ENCODE results near the gene UBL7.
"Not testable (repeated sequence)": the region's sequence is repeated elsewhere in the genome, so short reads cannot be mapped to it uniquely, and the experiment has no call there.

The UBL7 gene

DNA sequence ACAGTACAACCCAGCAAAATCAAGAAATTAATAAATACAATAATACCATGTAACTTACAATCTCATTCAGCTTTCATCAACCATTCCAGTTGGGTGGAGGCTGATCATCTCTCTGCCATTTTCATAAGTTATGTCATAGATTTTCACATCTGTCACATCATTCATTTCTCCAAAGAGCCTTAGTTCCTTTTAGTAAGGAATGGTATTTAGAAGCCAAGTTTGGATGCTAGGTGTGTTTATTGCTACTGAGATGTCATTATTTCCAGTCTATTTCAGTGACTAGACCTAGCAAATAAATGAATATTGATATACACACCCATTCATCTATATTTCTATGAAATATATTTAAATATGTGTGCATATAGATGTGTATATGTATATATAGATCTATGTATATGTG lies 2.7 kb upstream of the UBL7 start:
- DNase-seq (ENCODE audit: low read depth in 2 of 2), result no peak

DNA sequence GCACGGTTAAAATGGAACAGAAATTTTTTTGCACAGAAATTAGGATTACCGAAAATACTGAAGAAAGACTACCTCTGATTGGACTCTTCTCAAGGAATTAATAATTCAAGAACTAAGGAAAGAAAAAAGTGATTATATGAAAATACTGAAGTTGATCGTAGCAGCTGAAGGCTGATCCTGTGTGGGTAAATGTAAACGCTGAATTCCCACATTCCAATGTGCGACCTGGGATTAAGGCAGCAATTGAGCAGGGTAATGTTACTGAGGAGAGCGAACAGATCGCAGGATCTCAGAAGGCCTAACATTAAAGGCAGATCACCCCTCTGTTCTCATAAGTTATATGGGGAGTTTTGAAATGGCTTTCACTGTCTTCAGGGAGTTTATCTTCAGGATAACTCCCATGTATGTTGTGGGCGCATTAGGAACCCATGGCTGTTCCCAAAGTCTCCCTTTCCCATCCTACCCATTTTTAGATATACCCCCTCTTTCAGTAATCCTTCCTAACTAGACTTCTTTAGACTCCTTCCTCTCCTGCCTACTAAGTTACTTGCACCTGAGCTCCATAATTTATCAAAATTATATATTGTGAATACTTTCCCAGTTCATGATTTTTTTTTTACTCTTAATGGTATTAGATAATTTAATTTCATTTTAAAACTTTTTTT lies 1.0 kb upstream of the UBL7 start:
- DNase-seq (ENCODE audit: low read depth in 2 of 2), result no peak

DNA sequence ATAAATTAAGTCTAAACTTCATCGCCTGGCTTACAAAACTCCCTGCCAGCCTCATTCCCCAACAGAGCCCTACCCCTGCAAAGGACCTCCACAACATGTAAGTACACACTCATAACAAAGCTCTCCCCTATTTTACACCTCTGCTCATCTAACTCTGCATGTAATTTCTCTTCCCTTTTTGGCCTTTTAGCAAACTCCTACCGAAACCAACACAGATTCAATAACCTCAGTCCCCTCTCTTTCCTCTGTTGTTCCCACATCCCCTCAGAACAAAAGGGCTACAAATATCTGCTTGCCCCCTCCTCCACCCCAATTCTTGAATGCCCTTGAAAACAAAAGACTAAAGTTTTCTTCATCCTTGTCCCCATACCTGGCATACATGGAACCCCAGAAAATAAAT lies 662 bp downstream of the UBL7 start:
- no peak for DNase-seq (ENCODE audit: low read depth in 2 of 2)

DNA sequence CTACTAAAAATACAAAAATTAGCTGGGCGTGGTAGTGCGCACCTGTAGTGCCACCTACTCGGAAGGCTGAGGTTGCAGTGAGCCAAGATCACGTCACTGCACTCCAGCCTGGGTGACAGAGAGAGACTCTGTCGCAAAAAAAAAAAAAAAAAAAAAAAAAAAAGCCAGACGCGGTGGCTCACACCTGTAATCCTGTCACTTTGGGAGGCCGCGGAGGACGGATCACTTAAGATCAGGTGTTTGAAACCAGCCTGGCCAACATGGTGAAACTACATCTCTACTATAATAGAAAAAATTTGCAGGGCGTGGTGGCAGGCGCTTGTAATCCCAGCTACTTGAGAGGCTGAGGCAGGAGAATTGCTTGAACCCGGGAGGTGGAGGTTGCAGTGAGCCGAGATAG lies 1.2 kb downstream of the UBL7 start:
- DNase-seq (ENCODE audit: low read depth in 2 of 2), result not testable (repeated sequence)

DNA sequence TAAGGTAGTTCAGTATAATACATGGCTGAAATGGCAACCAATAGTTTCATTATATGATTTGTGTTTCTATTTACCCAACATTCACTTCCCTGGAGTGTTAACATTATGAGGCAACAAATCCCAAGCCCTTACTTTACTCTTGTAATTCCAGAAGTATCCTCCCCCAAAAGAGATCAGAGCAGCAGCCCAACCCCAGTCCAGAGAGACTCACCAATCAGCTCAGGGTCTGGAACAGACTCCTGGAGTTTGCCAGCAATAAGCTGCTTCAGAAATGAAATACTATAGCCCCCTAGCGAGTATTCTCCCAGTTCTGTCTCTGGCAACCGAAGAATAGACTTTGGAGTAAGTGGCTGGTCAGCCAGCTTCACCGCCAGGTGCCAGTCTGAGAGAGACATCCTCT lies 2.5 kb downstream of the UBL7 start:
- no peak for DNase-seq (ENCODE audit: low read depth in 2 of 2)

DNA sequence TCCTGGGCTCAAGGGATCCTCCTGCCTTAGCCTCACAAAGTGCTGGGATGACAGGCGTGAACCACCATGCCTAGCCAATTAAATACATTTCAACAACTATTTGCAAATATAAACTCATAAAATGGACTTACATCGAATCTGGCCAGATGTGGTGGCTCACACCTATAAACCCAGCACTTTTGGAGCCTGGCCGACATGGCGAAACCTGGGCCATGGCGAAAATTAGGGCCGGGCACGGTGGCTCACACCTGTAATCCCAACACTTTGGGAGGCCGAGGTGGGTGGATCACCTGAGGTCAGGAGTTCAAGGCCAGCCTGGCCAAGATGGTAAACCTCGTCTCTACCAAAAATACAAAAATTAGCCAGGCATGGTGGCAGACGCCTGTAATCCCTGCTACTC lies 3.9 kb downstream of the UBL7 start:
- DNase-seq (ENCODE audit: low read depth in 2 of 2), result not testable (repeated sequence)

DNA sequence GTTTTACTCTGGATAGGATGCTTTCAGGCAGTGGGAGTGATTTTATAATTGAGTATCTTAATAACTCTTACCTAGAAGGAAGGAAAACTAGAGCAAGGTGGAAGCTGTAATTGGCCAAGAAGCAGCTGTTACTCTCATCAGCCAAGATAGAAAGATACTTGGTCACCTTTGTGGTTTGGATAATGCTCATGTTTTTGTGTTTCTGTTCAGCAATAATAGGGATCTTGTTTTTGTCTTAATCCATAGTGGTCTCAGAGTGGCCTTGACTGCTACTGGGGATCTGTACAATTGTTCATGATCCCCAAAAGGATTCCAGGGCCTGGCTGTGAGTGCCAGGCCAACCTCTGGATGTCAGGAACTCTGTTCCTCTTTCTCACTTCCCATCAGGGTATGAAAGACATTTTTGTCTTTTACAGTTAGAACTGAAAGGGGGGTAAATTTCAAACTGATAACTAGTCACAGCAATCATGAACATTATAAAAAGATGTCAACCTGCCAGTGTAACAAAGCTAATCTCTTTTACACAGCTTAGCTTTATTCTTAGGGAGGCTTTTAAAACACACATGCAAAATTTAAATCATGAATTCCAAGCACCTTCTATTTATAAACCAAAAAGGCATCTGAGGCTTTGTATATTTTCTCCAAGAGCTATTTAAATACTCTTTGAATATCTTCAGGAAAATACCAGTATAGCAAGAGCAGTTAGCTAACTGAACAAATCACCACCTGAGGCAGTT lies 6.0 kb downstream of the UBL7 start:
- DNase-seq (ENCODE audit: low read depth in 2 of 2), result no peak

DNA sequence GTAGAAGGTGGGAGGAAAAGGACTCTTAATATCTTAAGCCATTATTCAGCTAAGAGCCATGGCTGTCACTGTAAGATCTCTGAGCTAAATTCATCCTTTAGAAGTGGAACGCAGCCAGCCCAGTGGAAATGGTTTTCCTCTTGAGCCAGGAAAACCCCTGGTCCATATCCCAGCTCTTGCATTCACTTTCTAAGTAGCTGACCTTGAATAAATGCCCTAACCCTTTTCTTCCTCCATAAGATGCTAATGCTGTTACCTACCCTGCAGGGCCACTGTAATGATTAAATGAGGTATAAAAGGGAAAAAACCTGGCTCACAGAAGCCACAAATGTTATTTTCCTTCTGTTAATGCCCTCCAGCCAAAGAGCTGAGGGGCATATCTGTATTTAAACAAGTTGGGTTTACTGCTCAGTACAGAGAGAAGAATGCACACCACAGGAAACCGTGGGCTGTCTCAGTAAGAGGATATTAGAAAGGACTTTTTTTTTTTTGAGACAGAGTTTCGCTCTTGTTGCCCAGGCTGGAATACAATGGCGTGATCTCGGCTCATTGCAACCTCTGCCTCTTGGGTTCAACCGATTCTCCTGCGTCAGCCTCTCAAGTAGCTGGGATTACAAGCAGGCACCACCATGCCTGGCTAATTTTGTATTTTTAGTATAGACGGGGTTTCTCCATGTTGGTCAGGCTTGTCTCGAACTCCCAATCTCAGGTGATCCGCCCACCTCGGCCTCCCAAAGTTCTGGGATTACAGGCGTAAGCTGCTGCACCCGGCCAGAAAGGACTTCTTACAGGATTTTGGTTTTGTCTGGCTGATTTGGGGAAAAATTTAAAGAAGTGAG lies 6.8 kb downstream of the UBL7 start:
- DNase-seq (ENCODE audit: low read depth in 2 of 2), result no peak

DNA sequence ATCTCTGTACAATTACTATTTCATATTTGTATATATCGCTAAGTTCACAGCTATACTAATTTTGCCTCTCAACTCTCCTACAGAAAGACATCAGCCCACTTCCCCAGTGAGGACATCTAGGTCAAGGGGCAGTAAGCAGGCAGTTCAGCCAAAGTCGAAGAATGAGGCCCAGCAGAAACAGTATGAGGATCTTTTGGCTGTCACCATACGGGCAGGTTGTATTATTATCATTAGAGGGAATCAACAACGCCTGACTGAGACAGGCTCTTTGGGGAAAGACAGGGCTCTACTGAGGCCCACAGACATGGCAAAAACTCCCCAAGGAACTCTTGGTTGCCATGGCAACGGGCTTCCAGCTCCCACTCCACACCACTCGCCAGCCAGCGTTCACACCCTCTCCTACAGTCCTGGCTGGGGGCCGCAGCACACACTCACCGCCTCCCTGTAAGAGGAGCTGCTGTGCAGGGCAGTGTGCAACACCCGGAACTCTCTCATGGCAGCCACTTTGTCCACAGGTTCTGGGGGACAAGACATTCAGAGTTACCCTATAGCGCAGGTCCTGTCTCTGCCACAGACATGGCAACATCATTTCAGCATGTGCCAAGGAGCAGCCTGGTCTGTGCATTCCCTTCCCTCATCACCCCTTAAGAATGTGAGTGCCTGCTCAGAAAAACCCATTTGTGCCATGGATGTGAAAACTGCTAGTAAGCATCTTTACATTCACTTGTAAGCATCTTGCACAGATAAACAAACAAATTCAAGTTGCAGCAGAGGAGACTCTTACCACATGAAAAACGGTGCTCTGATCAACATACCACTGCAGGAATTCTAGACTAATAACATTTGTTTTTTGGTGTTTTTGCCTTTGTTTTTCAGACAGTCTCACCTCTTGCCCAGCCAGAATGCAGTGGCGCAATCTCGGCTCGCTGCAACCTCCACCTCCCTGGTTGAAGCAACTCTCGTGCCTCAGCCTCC lies 8.8 kb downstream of the UBL7 start:
- no peak for DNase-seq (ENCODE audit: low read depth in 2 of 2)

DNA sequence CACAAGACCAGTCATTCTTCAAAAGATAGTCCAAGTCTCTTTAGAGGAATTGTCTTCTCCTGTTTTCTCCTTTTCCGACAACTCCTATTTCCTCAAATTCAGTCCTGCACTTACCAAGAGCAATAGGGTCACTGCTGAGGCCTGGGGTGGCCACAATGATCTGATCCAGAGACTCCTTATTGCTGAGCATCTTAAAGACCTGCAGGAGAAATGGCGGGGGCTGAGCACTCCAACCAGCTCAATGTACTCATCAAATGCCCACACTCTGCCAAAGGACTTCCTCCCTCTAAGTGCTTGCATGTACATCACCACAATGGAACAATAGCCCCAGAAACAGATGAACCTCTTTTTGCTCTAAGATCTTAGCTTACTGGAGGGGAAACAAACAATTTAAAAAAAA lies 9.6 kb downstream of the UBL7 start:
- no peak for DNase-seq (ENCODE audit: low read depth in 2 of 2)

DNA sequence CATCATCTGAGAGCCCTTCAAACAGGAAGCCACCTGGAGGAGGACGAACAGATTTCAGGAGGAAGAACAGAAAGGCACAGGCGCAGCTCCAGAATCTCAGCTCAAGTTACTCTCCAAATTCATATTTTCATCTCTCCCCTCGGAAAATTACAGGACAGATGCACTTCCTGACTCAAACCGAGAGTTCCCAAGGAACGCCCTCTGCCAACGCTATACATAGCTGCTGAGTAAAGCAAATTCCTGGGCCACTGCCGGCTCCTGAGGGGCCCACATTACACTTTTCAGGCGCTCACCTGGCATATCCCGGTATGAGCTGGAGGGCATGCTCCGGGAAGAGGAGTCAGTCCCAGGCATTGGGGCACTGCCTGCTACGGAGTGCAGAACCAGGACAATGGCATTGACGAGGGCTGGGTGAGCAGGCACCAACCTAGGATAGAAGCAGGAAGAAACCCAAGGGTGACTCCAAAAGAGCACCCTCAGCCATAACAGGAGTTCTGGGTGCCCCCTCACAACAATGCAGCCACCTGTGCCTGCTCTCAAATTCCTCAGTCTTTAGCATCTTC lies 11.2 kb downstream of the UBL7 start:
- DNase-seq (ENCODE audit: low read depth in 2 of 2), result no peak

DNA sequence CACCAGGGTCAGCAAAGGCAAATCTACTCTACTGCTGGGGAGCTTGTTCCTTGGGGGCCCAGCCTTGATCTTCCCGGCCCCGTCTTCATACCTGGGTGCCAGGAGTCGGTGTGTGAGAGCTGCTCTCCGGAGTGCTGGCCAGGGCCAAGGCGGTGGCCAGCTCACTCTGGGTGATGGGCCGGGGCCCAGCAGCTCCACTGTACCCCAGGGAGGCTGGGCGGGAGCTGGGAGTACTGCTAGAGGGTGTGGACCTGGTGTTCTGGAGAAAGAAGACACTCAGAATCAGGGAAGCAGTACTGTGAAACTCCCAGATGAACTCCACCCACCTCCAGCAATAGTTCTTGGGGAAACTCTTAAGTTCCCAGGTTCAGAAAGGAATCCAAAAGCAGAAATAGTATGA lies 11.9 kb downstream of the UBL7 start:
- no peak for DNase-seq (ENCODE audit: low read depth in 2 of 2)

DNA sequence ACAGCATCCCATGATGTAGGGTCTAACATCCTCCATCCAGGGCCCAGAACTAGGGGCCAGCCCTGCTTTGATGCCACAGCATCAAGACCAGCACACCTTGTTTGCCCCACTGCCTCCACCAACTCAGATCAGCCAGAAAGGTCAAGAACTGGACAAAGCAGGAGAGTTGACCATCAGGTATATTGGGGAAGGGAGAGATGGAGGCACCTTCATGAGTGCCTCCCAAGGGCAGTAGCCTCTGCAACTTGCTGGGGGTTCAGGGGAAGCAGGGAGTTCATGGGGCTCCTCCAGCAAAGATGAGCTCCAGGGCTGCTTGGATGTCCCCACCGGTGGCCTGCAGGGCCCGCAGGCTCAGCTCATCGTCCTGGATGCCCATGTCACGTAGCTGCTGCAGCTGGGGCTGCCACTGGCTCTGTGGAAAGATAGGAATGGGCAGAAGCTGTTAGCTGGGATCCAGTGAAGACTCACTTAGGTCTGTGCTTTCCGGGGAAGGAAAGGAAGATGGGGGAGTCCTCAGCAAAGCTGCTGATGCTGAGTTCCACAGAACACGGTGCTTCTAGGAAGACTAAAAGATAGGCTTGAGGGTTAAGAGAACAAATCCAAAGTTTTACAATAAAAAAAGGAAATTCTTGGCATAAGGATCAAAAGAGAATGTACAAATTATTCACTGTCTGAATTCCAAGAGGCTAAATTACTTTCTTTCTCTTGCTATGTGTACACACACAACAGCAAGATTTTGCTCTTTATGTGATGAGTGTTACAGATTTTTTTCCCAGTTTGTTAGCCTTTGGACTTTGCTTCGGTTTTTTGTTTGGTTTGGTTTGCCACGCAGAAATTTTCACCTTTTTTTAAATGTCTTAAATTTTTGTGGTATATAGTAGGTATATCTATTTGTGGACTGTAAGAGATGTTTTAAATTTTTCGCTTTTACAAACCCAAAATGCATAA lies 14.9 kb downstream of the UBL7 start:
- DNase-seq (ENCODE audit: low read depth in 2 of 2), result no peak

DNA sequence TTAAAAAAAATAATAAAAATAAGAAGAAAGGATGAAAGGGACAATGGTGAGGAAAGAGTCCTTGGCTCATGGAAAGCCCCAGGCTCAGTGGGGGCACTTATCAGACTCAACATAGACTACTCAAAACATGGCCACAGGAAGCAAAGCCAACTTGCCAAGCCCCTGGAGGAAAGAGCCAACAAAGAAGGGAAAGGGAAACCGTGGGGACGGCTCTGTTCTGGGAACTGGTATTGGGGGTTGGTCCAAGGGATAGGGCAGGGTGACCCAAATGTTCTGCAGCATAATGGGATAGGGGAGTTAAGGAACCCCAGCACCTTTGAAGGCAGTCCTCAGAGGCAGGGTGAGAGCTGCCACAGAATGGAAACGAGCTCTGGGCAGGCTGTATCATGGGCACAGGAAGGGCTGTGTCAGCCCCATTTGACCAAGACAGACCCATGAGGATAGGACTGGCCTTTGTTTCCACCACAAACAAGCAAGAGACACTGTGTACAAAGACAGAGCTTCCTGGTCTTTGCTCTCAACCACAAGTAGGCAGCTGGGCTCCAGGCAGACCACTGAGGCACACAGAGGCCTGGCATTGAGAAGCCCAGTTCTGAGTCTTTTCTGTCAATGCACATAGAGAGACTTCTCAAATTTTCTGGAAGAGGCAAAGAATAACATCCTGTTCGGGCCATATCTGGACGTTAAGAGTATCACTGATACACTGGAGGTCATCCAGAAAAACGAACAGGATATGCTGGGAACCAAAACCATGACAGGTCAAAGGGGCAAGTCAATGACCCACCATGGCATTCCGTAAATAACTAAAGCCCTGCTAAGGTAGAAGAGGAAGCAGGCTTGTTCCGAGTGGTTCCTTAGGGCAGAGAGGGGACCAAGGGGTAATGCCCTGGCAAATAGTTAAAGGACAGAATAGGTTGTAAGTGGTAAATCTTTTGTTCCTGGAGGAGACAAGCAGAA lies 16.6 kb downstream of the UBL7 start:
- no peak for DNase-seq (ENCODE audit: low read depth in 2 of 2)

DNA sequence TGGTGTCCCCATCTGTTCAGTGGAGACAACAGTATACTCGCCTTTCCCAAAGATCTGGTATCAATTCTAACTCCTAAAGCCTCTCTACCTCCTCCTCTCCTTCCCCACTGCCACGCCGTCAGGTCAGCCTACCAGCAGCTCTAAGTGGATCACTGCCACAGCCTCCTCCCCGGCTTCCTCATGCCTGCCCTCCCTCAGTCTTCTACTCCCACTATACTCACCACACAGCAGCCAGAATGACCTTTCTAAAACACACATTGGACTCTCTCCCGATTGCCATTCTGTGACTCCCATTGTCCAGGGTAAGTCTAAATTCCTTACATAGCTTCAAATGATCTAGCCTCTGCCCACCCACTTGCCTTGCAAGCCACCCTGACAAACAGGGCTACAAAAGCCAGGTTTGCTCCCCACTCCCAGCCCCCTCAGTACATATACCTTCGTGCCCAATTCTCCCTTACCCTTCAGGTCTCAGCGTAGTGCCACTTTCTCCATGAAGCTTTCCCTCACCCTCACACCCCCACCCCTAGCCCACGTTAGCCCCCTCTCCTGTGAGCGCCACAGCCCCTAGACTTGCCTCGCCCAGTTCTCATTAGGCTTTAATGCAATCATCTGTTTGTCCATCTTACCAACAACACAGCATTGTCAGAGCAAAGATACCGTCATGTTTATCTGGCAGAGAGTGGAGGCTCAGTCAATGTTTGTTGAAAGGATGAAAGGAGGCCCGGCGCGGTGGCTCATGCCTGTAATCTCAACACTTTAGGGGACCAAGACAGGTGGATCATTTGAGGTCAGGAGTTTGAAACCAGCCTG lies 17.7 kb downstream of the UBL7 start:
- no peak for DNase-seq (ENCODE audit: low read depth in 2 of 2)

DNA sequence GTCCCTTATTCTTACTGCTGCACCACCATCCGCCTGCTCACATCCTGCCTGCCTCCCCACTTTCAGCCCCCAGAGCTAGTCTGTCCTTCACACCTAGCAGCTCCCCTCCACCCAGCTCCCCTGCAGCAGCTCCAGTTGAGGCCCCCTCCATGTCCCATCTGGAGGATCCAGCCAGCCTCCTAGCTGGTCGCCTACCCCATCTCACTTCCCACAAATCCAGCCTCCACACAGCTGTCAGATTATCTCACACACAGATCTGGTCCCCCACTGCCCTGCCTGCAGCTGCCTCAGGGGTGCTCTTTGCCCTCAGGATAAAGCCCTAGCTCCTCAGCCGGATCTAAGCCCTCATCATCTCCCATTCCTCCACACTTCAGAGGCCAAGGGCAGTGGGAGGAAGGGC lies 18.4 kb downstream of the UBL7 start:
- DNase-seq (ENCODE audit: low read depth in 2 of 2), result no peak

DNA sequence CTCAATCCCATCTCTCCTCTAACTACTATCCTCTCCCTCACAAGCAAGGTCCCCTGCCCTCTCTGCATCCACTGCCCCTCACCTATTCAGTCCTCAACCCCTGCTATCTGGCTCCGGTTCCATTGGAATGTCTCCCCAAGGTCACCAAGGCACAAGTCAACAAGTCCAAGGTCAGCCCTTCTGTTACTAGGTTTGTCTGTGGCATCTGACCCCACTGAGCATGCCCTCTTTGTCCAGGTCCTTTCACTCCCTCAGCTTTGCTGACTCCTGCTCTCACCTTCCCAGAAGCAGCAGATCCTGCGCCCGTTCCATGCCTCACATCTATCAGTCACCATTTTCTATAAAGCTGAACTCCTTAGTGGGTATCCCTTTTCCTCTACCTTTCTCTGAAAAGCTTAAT lies 18.9 kb downstream of the UBL7 start:
- no peak for DNase-seq (ENCODE audit: low read depth in 2 of 2)

Measured in stimulated activated CD8-positive, alpha-beta memory T cell treated with anti-CD3 and anti-CD28 coated beads, Interleukin-15, amount 100 ng/mL, for 4 hours (primary cell).